CD14-positive monocyte (primary cell): ENCODE data around the gene RGS3. TPM values are rescaled to one million over a fixed set of nuclear protein-coding genes. Genes with fewer than 3 reads are reported as not detected.

ENCODE experiments used
- DNase-seq, 3 donors: peaks; one replicate each; pipeline ENCODE4 v3.0.0-alpha.2; 2011 to 2022
- H2AFZ ChIP-seq: 2 replicates; pipeline ENCODE4 v1.6.0; 2012; ENCODE audit warnings: mild to moderate bottlenecking, low read depth, low read length, inconsistent platforms; ENCODE audit not compliant: insufficient read depth, poor library complexity, severe bottlenecking
- H3K27ac ChIP-seq, 2 donors: 1 replicate in 1 of 2; 2 replicates in 1 of 2; pipeline ENCODE4 v1.5.1; 2012 to 2013; ENCODE audit warnings: low read length in 2 of 2, control low read depth in 1 of 2, inconsistent platforms in 1 of 2, low read depth in 1 of 2, mild to moderate bottlenecking in 1 of 2
- H3K27me3 ChIP-seq, 2 donors: one replicate each; pipeline versions ENCODE4 v1.6.0 to v1.6.1; 2011 to 2013; ENCODE audit warnings: low read length in 2 of 2; ENCODE audit not compliant: control insufficient read depth in 2 of 2, insufficient read depth in 2 of 2
- H3K36me3 ChIP-seq, 2 donors: replicated peaks in 1 of 2; 1 replicate in 1 of 2; 2 replicates in 1 of 2; pipeline versions ENCODE4 v1.5.1 to v1.6.1; 2012 to 2013; ENCODE audit warnings: low read length in 2 of 2, control low read depth in 1 of 2, inconsistent platforms in 1 of 2, mild to moderate bottlenecking in 1 of 2; ENCODE audit not compliant: insufficient read depth in 2 of 2, control insufficient read depth in 1 of 2
- H3K4me1 ChIP-seq, 2 donors: 1 replicate in 1 of 2; 2 replicates in 1 of 2; pipeline versions ENCODE4 v1.5.1 to v1.6.1; 2012 to 2013; ENCODE audit warnings: low read length in 2 of 2, control low read depth in 1 of 2, inconsistent platforms in 1 of 2, mild to moderate bottlenecking in 1 of 2, moderate library complexity in 1 of 2; ENCODE audit not compliant: insufficient read depth in 2 of 2, control insufficient read depth in 1 of 2
- H3K4me2 ChIP-seq: replicated peaks from 2 replicates; pipeline ENCODE3; 2012; ENCODE audit warnings: low read length, moderate library complexity, mild to moderate bottlenecking; ENCODE audit not compliant: poor library complexity, severe bottlenecking; ENCODE audit errors: extremely low read depth
- H3K4me3 ChIP-seq, 3 experiments: fragments of 200-600 bp in 1 of 3; sonication (generic) in 1 of 3; replicated peaks in 1 of 3; 1 replicate in 2 of 3; 2 replicates in 1 of 3; pipeline ENCODE4 v1.5.1; 2011 to 2013; ENCODE audit warnings: low read length in 3 of 3, mild to moderate bottlenecking in 3 of 3, control low read depth in 2 of 3, low read depth in 2 of 3, inconsistent platforms in 1 of 3, moderate library complexity in 1 of 3
- H3K79me2 ChIP-seq: 2 replicates; pipeline ENCODE4 v1.6.0; 2012; ENCODE audit warnings: mild to moderate bottlenecking, control low read depth, inconsistent platforms, low read length, moderate library complexity; ENCODE audit not compliant: insufficient read depth
- H3K9ac ChIP-seq: 2 replicates; pipeline ENCODE4 v1.6.0; 2017; ENCODE audit warnings: low read length, mild to moderate bottlenecking; ENCODE audit not compliant: insufficient read depth, poor library complexity, severe bottlenecking
- H3K9me3 ChIP-seq, 2 donors: replicated peaks in 1 of 2; 1 replicate in 1 of 2; 2 replicates in 1 of 2; pipeline versions ENCODE4 v1.5.1 to v1.6.1; 2012 to 2013; ENCODE audit warnings: low read length in 2 of 2, control low read depth in 1 of 2; ENCODE audit not compliant: control insufficient read depth in 1 of 2, insufficient read depth in 1 of 2
- H4K20me1 ChIP-seq: 2 replicates; pipeline ENCODE4 v1.6.0; 2012; ENCODE audit warnings: mild to moderate bottlenecking, low read length, control low read depth, moderate library complexity; ENCODE audit not compliant: insufficient read depth
- H3K27ac Mint-ChIP-seq, 7 donors: one replicate each; pipeline ENCODE4 v1.8.0; 2020; ENCODE audit warnings: mild to moderate bottlenecking in 7 of 7, mixed read lengths in 7 of 7, moderate library complexity in 6 of 7, inconsistent platforms in 2 of 7
- H3K27me3 Mint-ChIP-seq, 3 donors: one replicate each; pipeline ENCODE4 v1.8.0; 2021 to 2022; ENCODE audit warnings: low read depth in 3 of 3, mild to moderate bottlenecking in 3 of 3, mixed read lengths in 3 of 3, moderate library complexity in 3 of 3, inconsistent platforms in 1 of 3
- H3K36me3 Mint-ChIP-seq, 2 donors: one replicate each; pipeline ENCODE4 v1.8.0; 2020; ENCODE audit warnings: mixed read lengths in 2 of 2, inconsistent platforms in 1 of 2, mild to moderate bottlenecking in 1 of 2
- H3K4me1 Mint-ChIP-seq: one replicate; pipeline ENCODE4 v1.8.0; 2020; ENCODE audit warnings: mild to moderate bottlenecking, mixed read lengths
- H3K4me3 Mint-ChIP-seq, 2 donors: one replicate each; pipeline ENCODE4 v1.8.0; 2020; ENCODE audit warnings: mild to moderate bottlenecking in 2 of 2, mixed read lengths in 2 of 2, moderate library complexity in 1 of 2
- H3K9me3 Mint-ChIP-seq, 7 donors: one replicate each; pipeline ENCODE4 v1.8.0; 2020 to 2022; ENCODE audit warnings: mixed read lengths in 7 of 7, mild to moderate bottlenecking in 6 of 7, moderate library complexity in 6 of 7, inconsistent platforms in 2 of 7
- WGBS: methylation state at CpG from one replicate; pipeline ENCODE4 v1.1.5; 2013; ENCODE audit warnings: missing lambda C conversion rate; ENCODE audit not compliant: insufficient coverage; 5-methylcytosine and 5-hydroxymethylcytosine counted together
- intact Hi-C, 2 donors: fragments of 100-400 bp; cut with micrococcal nuclease; formaldehyde crosslinking; loops; one replicate each; pipeline versions ENCODE4 v1.15.0 to v1.15.1; 2023
- polyA plus RNA-seq, 3 donors: library from polyadenylated mRNA; depleted of rRNA in 1 of 3; unstranded in 2 of 3; stranded (reverse) in 1 of 3; fragments of 300-500 nt in 2 of 3; fragments of >200 nt in 1 of 3; fragmentation: Illumina TruSeq in 2 of 3; gene quantifications; 1 replicate in 2 of 3; 2 replicates in 1 of 3; pipeline ENCODE4 v1.2.3, GENCODE V29; 2012 to 2021
- TF ChIP-seq, protein P1 (sequence below): fragments of 200-600 bp; IDR thresholded peaks from one replicate; pipeline ENCODE4 v1.8.0; 2022; ENCODE audit warnings: antibody characterized with exemption, mild to moderate bottlenecking

RGS3 gene
- polyA plus RNA-seq, 3 donors: 9.1 to 16.2 (median 15.8) TPM

DNA sequence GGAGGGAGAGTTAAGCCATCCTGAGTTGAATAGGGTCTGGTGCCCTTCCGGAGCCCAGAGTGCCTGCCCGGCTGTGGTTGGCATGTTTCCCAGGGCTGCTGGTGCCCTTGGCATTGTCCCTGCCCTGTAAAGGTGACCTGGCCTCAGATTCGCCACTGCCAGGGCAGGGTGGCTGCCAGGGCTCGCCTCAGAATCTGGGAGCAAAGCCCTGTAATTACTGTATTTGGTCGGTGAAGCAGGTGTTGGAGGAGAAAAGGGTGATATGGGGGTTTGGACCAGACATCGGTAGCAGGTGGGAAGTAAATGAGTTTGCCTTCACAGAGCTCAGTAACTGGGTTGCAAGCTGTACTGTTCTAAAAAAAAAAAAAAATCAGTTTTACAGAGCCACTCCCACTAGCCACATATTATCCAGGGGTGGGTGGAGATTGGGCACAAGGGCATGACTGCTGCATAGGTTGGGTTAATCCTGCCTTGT lies 47.6 kb downstream of the RGS3 start:
- Mint-ChIP-seq H3K36me3 (no peaks in the 10 kb centered on the region), H3K4me1 (peaks cover 16% of the 10 kb centered on the region)
- no peak overlapping the region for H3K27ac ChIP-seq

DNA sequence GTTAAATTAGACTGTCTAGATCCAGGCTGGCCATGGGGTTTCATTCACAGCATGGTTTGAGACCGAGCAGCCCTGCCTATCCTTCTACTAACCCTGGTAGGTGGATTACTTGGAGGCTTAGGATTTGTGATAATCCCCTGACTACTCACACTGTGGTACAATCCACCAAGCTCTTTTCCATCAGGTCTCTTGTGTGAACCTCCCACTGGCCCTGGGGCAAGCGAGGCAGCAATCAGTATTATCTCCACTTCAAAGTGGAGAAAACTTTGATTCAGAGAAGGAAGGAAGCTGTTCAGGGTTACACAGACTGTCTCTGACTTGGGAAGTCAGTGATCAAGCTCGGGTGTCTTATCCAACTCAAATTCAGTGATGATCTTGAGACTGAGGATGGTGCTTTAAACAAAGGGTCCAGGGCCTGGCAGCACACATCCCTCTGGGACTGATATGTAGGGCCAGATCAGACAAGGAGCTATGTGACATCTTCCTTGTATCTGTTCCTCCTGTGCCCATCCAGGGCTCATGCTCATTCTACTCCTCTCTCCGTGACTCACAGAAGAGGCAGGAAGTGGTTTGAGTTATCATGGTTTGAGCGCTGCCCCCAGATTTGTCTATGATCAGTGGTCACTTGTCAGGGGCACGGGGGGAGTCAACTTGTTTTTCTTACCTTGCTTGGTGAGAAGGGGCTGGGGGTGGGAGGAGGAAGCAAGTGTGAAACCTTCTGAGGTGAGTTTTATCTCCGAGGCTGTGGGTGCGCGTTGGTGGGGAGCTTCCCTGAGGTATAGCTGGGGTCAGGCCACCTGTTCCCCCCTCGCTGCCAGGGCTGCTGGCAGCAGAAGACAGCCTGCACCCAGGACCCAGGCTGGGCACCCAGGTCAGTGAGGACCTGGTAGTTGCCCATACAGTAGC lies 48.6 kb downstream of the RGS3 start:
- DNase-seq: peak; percentile 33 to 61 (median 41)
- H3K4me1 Mint-ChIP-seq: peaks cover 20% of the 10 kb centered on the region
- Histone ChIP-seq H3K79me2 (no peaks in the 10 kb centered on the region), H3K4me3 (no peak overlapping the region), H3K9ac (no peak overlapping the region), H3K27me3 (no peaks in the 10 kb centered on the region), H2AFZ (peak overlapping the region; percentile 46), H3K4me1 (peaks cover 10 to 16% of the 10 kb centered on the region in 2 donors), H3K36me3 (no peaks in the 10 kb centered on the region), H3K4me2 (peak overlapping the region; percentile 16), H3K9me3 (no peaks in the 10 kb centered on the region), H4K20me1 (no peaks in the 10 kb centered on the region), H3K27ac (no peak overlapping the region)
- intact Hi-C loops: no loop called here
- peaks cover 0 to 1% (median 0%) of the 10 kb centered on the region in 3 donors for H3K27me3 Mint-ChIP-seq
- H3K27ac Mint-ChIP-seq: peak overlapping the region in 5 of 7 donors; percentile 2 to 58 (median 18)
- TF ChIP-seq, protein P1, sequence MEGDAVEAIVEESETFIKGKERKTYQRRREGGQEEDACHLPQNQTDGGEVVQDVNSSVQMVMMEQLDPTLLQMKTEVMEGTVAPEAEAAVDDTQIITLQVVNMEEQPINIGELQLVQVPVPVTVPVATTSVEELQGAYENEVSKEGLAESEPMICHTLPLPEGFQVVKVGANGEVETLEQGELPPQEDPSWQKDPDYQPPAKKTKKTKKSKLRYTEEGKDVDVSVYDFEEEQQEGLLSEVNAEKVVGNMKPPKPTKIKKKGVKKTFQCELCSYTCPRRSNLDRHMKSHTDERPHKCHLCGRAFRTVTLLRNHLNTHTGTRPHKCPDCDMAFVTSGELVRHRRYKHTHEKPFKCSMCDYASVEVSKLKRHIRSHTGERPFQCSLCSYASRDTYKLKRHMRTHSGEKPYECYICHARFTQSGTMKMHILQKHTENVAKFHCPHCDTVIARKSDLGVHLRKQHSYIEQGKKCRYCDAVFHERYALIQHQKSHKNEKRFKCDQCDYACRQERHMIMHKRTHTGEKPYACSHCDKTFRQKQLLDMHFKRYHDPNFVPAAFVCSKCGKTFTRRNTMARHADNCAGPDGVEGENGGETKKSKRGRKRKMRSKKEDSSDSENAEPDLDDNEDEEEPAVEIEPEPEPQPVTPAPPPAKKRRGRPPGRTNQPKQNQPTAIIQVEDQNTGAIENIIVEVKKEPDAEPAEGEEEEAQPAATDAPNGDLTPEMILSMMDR: no peak
- 53% methylated on average over 6 of the region's 10 CpGs for WGBS
- H3K4me3 Mint-ChIP-seq: peak overlapping the region in 1 of 2 donors; percentile 69
- H3K36me3 Mint-ChIP-seq: no peaks in the 10 kb centered on the region
- peaks cover 0 to 2% (median 0%) of the 10 kb centered on the region in 7 donors for H3K9me3 Mint-ChIP-seq

More for the DNA sequence above, 47.6 kb downstream of the RGS3 start:
- Mint-ChIP-seq H3K9me3 (peaks cover 0 to 2% (median 0%) of the 10 kb centered on the region in 7 donors), H3K4me3 (no peak overlapping the region), H3K27ac (peak overlapping the region in 1 of 7 donors; percentile 20), H3K27me3 (peaks cover 0 to 1% (median 0%) of the 10 kb centered on the region in 3 donors)
- no peak for DNase-seq
- Histone ChIP-seq H3K9me3 (no peaks in the 10 kb centered on the region), H3K4me1 (peaks cover 10 to 13% of the 10 kb centered on the region in 2 donors), H2AFZ (no peak overlapping the region), H4K20me1 (no peaks in the 10 kb centered on the region), H3K4me2 (no peak overlapping the region), H3K9ac (no peak overlapping the region), H3K79me2 (no peaks in the 10 kb centered on the region), H3K27me3 (no peaks in the 10 kb centered on the region), H3K36me3 (no peaks in the 10 kb centered on the region), H3K4me3 (no peak overlapping the region)
- intact Hi-C loops: no loop called here
- TF ChIP-seq, protein P1: no peak
- 94% methylated on average over 5 of the region's 6 CpGs for WGBS
